ENCODE measurements around the gene DSCAM. TPM values are rescaled to one million over a fixed set of nuclear protein-coding genes. Genes with fewer than 3 reads are reported as not detected.

The DSCAM gene
- total RNA-seq, 2 experiments from 2014 or later = not detected

GRCh38 chr21:40340357-40340756 is 506.6 kb downstream of the DSCAM start:
- CTCF ChIA-PET = no interaction called here
- H3K27ac Mint-ChIP-seq = no peak overlapping the region
- H3K27me3 Mint-ChIP-seq = no peaks in the 10 kb centered on the region

DNA sequence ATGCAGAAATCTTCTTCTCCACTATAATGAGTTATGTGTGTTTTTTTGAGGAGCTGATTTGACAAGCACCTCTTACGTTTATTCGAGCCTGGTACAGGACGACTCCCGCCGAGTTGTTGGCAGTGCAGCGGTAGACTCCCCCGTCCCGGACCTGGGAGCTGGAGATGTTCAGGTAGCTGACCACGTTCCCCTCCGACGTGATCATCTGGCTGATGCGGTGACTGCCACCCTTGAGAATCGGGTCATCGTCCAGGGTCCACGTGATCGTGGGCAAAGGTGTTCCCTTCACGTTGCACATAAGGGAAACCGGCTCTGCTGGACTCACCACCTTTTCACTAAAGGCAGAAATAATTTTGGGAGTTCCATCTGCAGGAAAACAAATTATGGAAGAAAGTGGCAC is 507.9 kb downstream of the DSCAM start:
- ATAC-seq = no peak
- no peak for TF ChIP-seq CTCF (IDR thresholded peaks at IDR 0.05)

More at GRCh38 chr21:40340357-40340756, 506.6 kb downstream of the DSCAM start:
- peaks cover 2% of the 10 kb centered on the region for H3K9me3 Mint-ChIP-seq
- no peaks in the 10 kb centered on the region for H3K36me3 Mint-ChIP-seq (ENCODE audit: low read depth)
- DNase-seq = no peak
- no peak for TF ChIP-seq CTCF (IDR thresholded peaks at IDR 0.05)
- no peaks in the 10 kb centered on the region for H3K4me1 Mint-ChIP-seq (ENCODE audit: low read depth)
- no peak overlapping the region for H3K4me3 Mint-ChIP-seq
- intact Hi-C loops (cut with micrococcal nuclease) = no loop called here
- POLR2A ChIA-PET = no interaction called here
- no peak for ATAC-seq

DNA sequence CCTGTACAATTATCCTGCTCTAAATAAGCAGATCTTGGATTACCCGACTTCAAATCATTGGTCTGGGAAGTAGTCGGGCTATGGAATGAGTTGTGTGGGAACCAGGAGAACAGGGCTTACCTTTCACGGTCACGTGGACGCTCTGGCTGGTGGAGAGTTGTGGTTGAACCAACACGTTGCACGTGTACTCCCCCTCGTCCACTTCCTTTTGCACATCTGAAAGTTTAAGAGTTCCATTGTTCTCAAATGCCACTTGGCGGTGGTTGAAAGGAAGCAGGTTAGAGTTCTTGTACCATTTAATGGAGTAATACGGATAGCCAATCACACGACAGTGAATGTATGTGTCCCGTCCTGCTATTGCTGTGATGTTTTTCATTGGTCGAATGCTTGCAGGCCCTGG is 509.0 kb downstream of the DSCAM start:
- ATAC-seq (no peak), DNase-seq (no peak)
- H3K4me1 Mint-ChIP-seq (ENCODE audit: low read depth) = no peaks in the 10 kb centered on the region
- peaks cover 2% of the 10 kb centered on the region for H3K9me3 Mint-ChIP-seq
- H3K27me3 Mint-ChIP-seq = no peaks in the 10 kb centered on the region
- H3K27ac Mint-ChIP-seq = no peak overlapping the region
- intact Hi-C loops (cut with micrococcal nuclease) = no loop called here
- ChIA-PET POLR2A (no interaction called here), CTCF (no interaction called here)
- TF ChIP-seq CTCF (IDR thresholded peaks at IDR 0.05) = no peak
- H3K36me3 Mint-ChIP-seq (ENCODE audit: low read depth) = no peaks in the 10 kb centered on the region
- no peak overlapping the region for H3K4me3 Mint-ChIP-seq

More for the DNA sequence above, 507.9 kb downstream of the DSCAM start:
- intact Hi-C loops (cut with micrococcal nuclease) = no loop called here
- H3K4me1 Mint-ChIP-seq (ENCODE audit: low read depth) = no peaks in the 10 kb centered on the region
- H3K27ac Mint-ChIP-seq = no peak overlapping the region
- no peaks in the 10 kb centered on the region for H3K36me3 Mint-ChIP-seq (ENCODE audit: low read depth)
- H3K9me3 Mint-ChIP-seq = peaks cover 2% of the 10 kb centered on the region
- CTCF ChIA-PET = no interaction called here
- H3K4me3 Mint-ChIP-seq = no peak overlapping the region
- DNase-seq = no peak
- H3K27me3 Mint-ChIP-seq = no peaks in the 10 kb centered on the region
- POLR2A ChIA-PET = no interaction called here

- Mint-ChIP-seq H3K4me1 (ENCODE audit: low read depth) (no peaks in the 10 kb centered on the region), H3K36me3 (ENCODE audit: low read depth) (no peaks in the 10 kb centered on the region), H3K27me3 (no peaks in the 10 kb centered on the region), H3K9me3 (peaks cover 2% of the 10 kb centered on the region), H3K4me3 (no peak overlapping the region), H3K27ac (no peak overlapping the region)
- ATAC-seq (no peak), DNase-seq (no peak)
- intact Hi-C loops (cut with micrococcal nuclease) = no loop called here
- POLR2A ChIA-PET = no interaction called here
- CTCF ChIA-PET = no interaction called here
- no peak for TF ChIP-seq CTCF (IDR thresholded peaks at IDR 0.05)
Measured at GRCh38 chr21:40335704-40336103, 511.3 kb downstream of the DSCAM start.

DNA sequence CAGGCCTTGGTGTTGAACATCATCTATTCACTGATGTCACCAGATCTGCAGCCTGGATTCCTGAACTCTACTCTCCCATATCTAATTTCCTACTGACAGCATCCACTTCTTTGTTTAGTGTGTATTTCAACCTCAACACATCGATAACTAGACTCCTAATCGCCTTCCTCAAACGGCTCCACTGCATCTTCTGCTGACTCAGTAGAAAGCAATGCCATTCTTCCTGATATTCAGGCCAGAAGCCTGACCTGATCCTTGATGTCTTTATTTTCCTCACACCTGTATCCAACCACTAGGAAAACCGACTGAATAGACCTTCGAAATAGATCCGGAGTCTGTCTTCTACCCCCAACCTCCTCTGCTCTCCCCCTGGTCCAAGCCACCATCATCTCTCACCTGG is 512.8 kb downstream of the DSCAM start:
- CTCF ChIA-PET = no interaction called here
- ATAC-seq = no peak
- POLR2A ChIA-PET = no interaction called here

More for the DNA sequence above, 512.8 kb downstream of the DSCAM start:
- Mint-ChIP-seq H3K9me3 (peaks cover 2% of the 10 kb centered on the region), H3K4me3 (no peak overlapping the region), H3K27me3 (no peaks in the 10 kb centered on the region), H3K36me3 (ENCODE audit: low read depth) (no peaks in the 10 kb centered on the region), H3K27ac (no peak overlapping the region), H3K4me1 (ENCODE audit: low read depth) (no peaks in the 10 kb centered on the region)
- DNase-seq = no peak
- no peak for TF ChIP-seq CTCF (IDR thresholded peaks at IDR 0.05)
- intact Hi-C loops (cut with micrococcal nuclease) = no loop called here

Measured in activated CD8-positive, alpha-beta T cell treated with anti-CD3 and anti-CD28 coated beads for 36 hours (primary cell).